HCT116 (cell line): ENCODE data around the gene BRICD5. TPM values are rescaled to one million over a fixed set of nuclear protein-coding genes. Genes with fewer than 3 reads are reported as not detected.

Experiments
- ATAC-seq: fragments of 200-7000 bp; cut with Tn5 transposase; 2 replicates; pipeline ENCODE4 v1.9.1; 2020; ENCODE audit warnings: mild to moderate bottlenecking, moderate library complexity
- BruUV-seq: library from RNA; stranded (reverse); fragments of 400-500 nt; replicated peaks from 2 replicates; lab custom pipeline; 2021; lab: Mats Ljungman, UMichigan
- CTCF ChIA-PET: fragments of 300-600 bp; sonication (Branson Sonifier 250); formaldehyde crosslinking; loops from one replicate; lab custom pipeline; 2021; ENCODE audit warnings: antibody characterized with exemption; lab: Charles Lee
- POLR2A ChIA-PET: fragments of 300-600, 350-600 bp; sonication (Branson Sonifier 250); formaldehyde crosslinking; loops from one replicate; lab custom pipeline; 2021; ENCODE audit warnings: antibody characterized with exemption; lab: Charles Lee
- RAD21 ChIA-PET, 2 experiments: fragments of 300-600 bp; sonication (Branson Sonifier 250); formaldehyde crosslinking; loops; one replicate each; lab custom pipeline; 2023; ENCODE audit warnings: low total read pairs in 2 of 2; ENCODE audit not compliant: uncharacterized antibody in 2 of 2, unreplicated experiment in 2 of 2, low non-redundant PET in 1 of 2; lab: Charles Lee
- DNase-seq: peaks from one replicate; pipeline ENCODE4 v3.0.0-alpha.2; 2010; ENCODE audit warnings: low read depth, low spot score
- H2AFZ ChIP-seq: fragments of 200-600 bp; shearing (Covaris generic), sonication (generic); 2 replicates; pipeline ENCODE4 v1.6.1; 2017; ENCODE audit warnings: low read depth, mixed run types, mixed read lengths, antibody characterized with exemption, low read length; ENCODE audit not compliant: poor library complexity, severe bottlenecking
- H3K27ac ChIP-seq: 2 replicates; pipeline ENCODE4 v1.5.1; 2012; ENCODE audit warnings: low read depth, low read length
- H3K27me3 ChIP-seq: fragments of 200-600 bp; sonication (generic); 2 replicates; pipeline ENCODE4 v1.6.1; 2016; ENCODE audit warnings: mixed run types, low read length, mixed read lengths; ENCODE audit not compliant: insufficient read depth
- H3K36me3 ChIP-seq, 2 experiments: fragments of 200-500 bp in 1 of 2; fragments of 200-600 bp in 1 of 2; sonication (Bioruptor generic) in 1 of 2; sonication (generic) in 1 of 2; 2 replicates each; pipeline versions ENCODE4 v1.5.1 to v1.6.1; 2014 to 2016; ENCODE audit warnings: low read length in 2 of 2, inconsistent platforms in 1 of 2, mixed read lengths in 1 of 2, mixed run types in 1 of 2; ENCODE audit not compliant: insufficient read depth in 2 of 2, control insufficient read depth in 1 of 2
- H3K4me1 ChIP-seq, 2 experiments: fragments of 200-600 bp in 1 of 2; sonication (generic) in 1 of 2; 2 replicates each; pipeline versions ENCODE4 v1.5.1 to v1.6.1; 2012 to 2017; ENCODE audit warnings: low read length in 2 of 2, inconsistent platforms in 1 of 2, mild to moderate bottlenecking in 1 of 2, mixed read lengths in 1 of 2, mixed run types in 1 of 2, moderate library complexity in 1 of 2; ENCODE audit not compliant: insufficient read depth in 2 of 2, control insufficient read depth in 1 of 2
- H3K4me2 ChIP-seq: fragments of 200-600 bp; sonication (generic); 2 replicates; pipeline ENCODE4 v1.6.1; 2017; ENCODE audit warnings: mixed run types, low read length, mixed read lengths
- H3K4me3 ChIP-seq, 2 experiments: fragments of 200-600 bp in 1 of 2; sonication (generic) in 1 of 2; replicated peaks in 1 of 2; 2 replicates each; pipeline ENCODE4 v1.5.1; 2011 to 2016; ENCODE audit warnings: low read length in 2 of 2, control low read depth in 1 of 2, low read depth in 1 of 2, mild to moderate bottlenecking in 1 of 2, mixed read lengths in 1 of 2, mixed run types in 1 of 2
- H3K79me2 ChIP-seq: fragments of 200-600 bp; sonication (generic); 2 replicates; pipeline ENCODE4 v1.6.1; 2017; ENCODE audit warnings: mild to moderate bottlenecking, mixed run types, low read length, moderate library complexity, mixed read lengths; ENCODE audit not compliant: insufficient read depth
- H3K9ac ChIP-seq: fragments of 200-600 bp; sonication (generic); 2 replicates; pipeline ENCODE4 v1.6.1; 2016; ENCODE audit warnings: low read length, mixed read lengths
- H3K9me2 ChIP-seq: fragments of 200-600 bp; sonication (generic), shearing (Covaris generic); 2 replicates; pipeline ENCODE4 v1.6.1; 2017; ENCODE audit warnings: mixed run types, mild to moderate bottlenecking, moderate library complexity; ENCODE audit not compliant: insufficient read depth
- H3K9me3 ChIP-seq, 2 experiments: fragments of 200-500 bp in 1 of 2; fragments of 200-600 bp in 1 of 2; sonication (Bioruptor generic) in 1 of 2; sonication (generic) in 1 of 2; 2 replicates each; pipeline ENCODE4 v1.6.1; 2014 to 2017; ENCODE audit warnings: low read length in 2 of 2, mixed read lengths in 2 of 2, inconsistent platforms in 1 of 2, low read depth in 1 of 2, mild to moderate bottlenecking in 1 of 2, mixed run types in 1 of 2, moderate library complexity in 1 of 2; ENCODE audit not compliant: control insufficient read depth in 1 of 2, insufficient read depth in 1 of 2
- H4K20me1 ChIP-seq: fragments of 200-600 bp; sonication (generic), shearing (Covaris generic); 2 replicates; pipeline ENCODE4 v1.6.1; 2017; ENCODE audit warnings: mixed run types, mild to moderate bottlenecking, moderate library complexity; ENCODE audit not compliant: insufficient read depth
- ATF3 ChIP-seq: IDR thresholded peaks from 2 replicates; pipeline ENCODE4 v1.6.1; 2012
- CBX3 ChIP-seq: IDR thresholded peaks from 2 replicates; pipeline ENCODE4 v1.6.1; 2012; ENCODE audit warnings: low read depth
- CEBPB ChIP-seq: IDR thresholded peaks from 2 replicates; pipeline ENCODE4 v1.6.1; 2012; ENCODE audit warnings: low read depth
- CTCF ChIP-seq, 3 experiments: fragments of 200-600 bp in 1 of 3; sonication (generic) in 1 of 3; IDR thresholded peaks in 2 of 3; conservative IDR thresholded peaks in 1 of 3; 2 replicates each; pipeline ENCODE4 v1.5.1; 2012 to 2017; ENCODE audit warnings: low read depth in 2 of 3, low read length in 2 of 3, antibody characterized with exemption in 1 of 3, borderline replicate concordance in 1 of 3, control low read depth in 1 of 3, mild to moderate bottlenecking in 1 of 3, mixed read lengths in 1 of 3, mixed run types in 1 of 3, moderate library complexity in 1 of 3; ENCODE audit not compliant: insufficient read depth in 1 of 3
- EZH2 ChIP-seq: fragments of 200-600 bp; sonication (generic); IDR thresholded peaks from 2 replicates; pipeline ENCODE4 v1.6.1; 2017; ENCODE audit warnings: antibody characterized with exemption, mixed run types
- FOSL1 ChIP-seq: IDR thresholded peaks from 2 replicates; pipeline ENCODE4 v1.6.1; 2012; ENCODE audit warnings: low read depth
- JUND ChIP-seq: IDR thresholded peaks from 2 replicates; pipeline ENCODE4 v1.6.1; 2012
- MAX ChIP-seq: IDR thresholded peaks from 2 replicates; pipeline ENCODE4 v1.6.1; 2012
- POLR2A ChIP-seq: IDR thresholded peaks from 2 replicates; pipeline ENCODE4 v1.7.0; 2011; ENCODE audit warnings: borderline replicate concordance; ENCODE audit not compliant: insufficient read depth, insufficient read length; ENCODE audit errors: extremely low read depth
- POLR2AphosphoS5 ChIP-seq: IDR thresholded peaks from 2 replicates; pipeline ENCODE4 v1.6.1; 2011; ENCODE audit warnings: mild to moderate bottlenecking, low read depth, low read length, moderate library complexity
- REST ChIP-seq: IDR thresholded peaks from 2 replicates; pipeline ENCODE4 v1.6.1; 2012; ENCODE audit warnings: low read depth
- SP1 ChIP-seq: IDR thresholded peaks from 2 replicates; pipeline ENCODE4 v1.6.1; 2012; ENCODE audit warnings: low read depth
- SRF ChIP-seq: IDR thresholded peaks from 2 replicates; pipeline ENCODE4 v1.6.1; 2012; ENCODE audit warnings: low read depth
- TCF7L2 ChIP-seq: IDR thresholded peaks from 2 replicates; pipeline ENCODE4 v1.7.0; 2011; ENCODE audit warnings: borderline replicate concordance, inconsistent platforms; ENCODE audit not compliant: insufficient read depth, insufficient read length; ENCODE audit errors: extremely low read depth
- YY1 ChIP-seq: IDR thresholded peaks from 2 replicates; pipeline ENCODE4 v1.6.1; 2011; ENCODE audit warnings: low read length, low read depth, moderate library complexity, mild to moderate bottlenecking; ENCODE audit not compliant: insufficient replicate concordance; ENCODE audit errors: extremely low read depth
- ZFX ChIP-seq: fragments of 450-650 bp; IDR thresholded peaks from 2 replicates; pipeline ENCODE4 v1.6.1; 2017
- intact Hi-C: fragments of 100-400 bp; cut with micrococcal nuclease; formaldehyde crosslinking; loops from 2 replicates; pipeline ENCODE4 v1.10.0; 2022
- total RNA-seq: library from RNA; stranded (reverse); gene quantifications from one replicate; pipeline ENCODE4 v1.2.1, GENCODE V29; 2021; ENCODE audit not compliant: unreplicated experiment

The BRICD5 gene
- total RNA-seq, 1 experiment from 2014 or later, result 9.8 TPM

- H3K9me3 ChIP-seq, result no peaks in the 10 kb centered on the region
- POLR2A ChIA-PET, result no interaction called here
- no peaks in the 10 kb centered on the region for H3K4me1 ChIP-seq
- no peak overlapping the region for H3K9ac ChIP-seq
- no peaks in the 10 kb centered on the region for H3K36me3 ChIP-seq
- no peaks in the 10 kb centered on the region for H3K79me2 ChIP-seq
- TF ChIP-seq MAX (no peak), POLR2AphosphoS5 (no peak), POLR2A (no peak), SRF (no peak), TCF7L2 (no peak), YY1 (no peak), SP1 (no peak), JUND (no peak), FOSL1 (no peak), EZH2 (no peak)
- CTCF ChIA-PET, result no interaction called here
- ATAC-seq (no peak), DNase-seq (no peak)
- no TSS peak for BruUV-seq
- H3K9me2 ChIP-seq, result no peaks in the 10 kb centered on the region
- H3K4me3 ChIP-seq, result no peak overlapping the region
- H2AFZ ChIP-seq, result no peak overlapping the region
- intact Hi-C loops, result no loop called here
- no peak overlapping the region for H3K4me2 ChIP-seq
- H4K20me1 ChIP-seq, result no peaks in the 10 kb centered on the region
- H3K27ac ChIP-seq, result no peak overlapping the region
- no peaks in the 10 kb centered on the region for H3K27me3 ChIP-seq
- RAD21 ChIA-PET, result no interaction called here
Observed at GRCh38 chr16:2186505-2186904, 24.2 kb downstream of the BRICD5 start.

- no peaks in the 10 kb centered on the region for H3K9me3 ChIP-seq
- CTCF ChIA-PET, result no interaction called here
- no peaks in the 10 kb centered on the region for H4K20me1 ChIP-seq
- ATAC-seq (no peak), DNase-seq (no peak)
- H2AFZ ChIP-seq, result no peak overlapping the region
- no peak overlapping the region for H3K27ac ChIP-seq
- H3K4me2 ChIP-seq, result no peak overlapping the region
- no peaks in the 10 kb centered on the region for H3K4me1 ChIP-seq
- no peak overlapping the region for H3K9ac ChIP-seq
- POLR2A ChIA-PET, result no interaction called here
- no peaks in the 10 kb centered on the region for H3K27me3 ChIP-seq
- no peaks in the 10 kb centered on the region for H3K9me2 ChIP-seq
- H3K36me3 ChIP-seq, result no peaks in the 10 kb centered on the region
- H3K79me2 ChIP-seq, result no peaks in the 10 kb centered on the region
- H3K4me3 ChIP-seq, result no peak overlapping the region
- intact Hi-C loops, result no loop called here
- RAD21 ChIA-PET, result no interaction called here
- no TSS peak for BruUV-seq
- TF ChIP-seq ATF3 (no peak), CBX3 (no peak), REST (no peak), CEBPB (no peak), ZFX (no peak), FOSL1 (no peak), SRF (no peak), POLR2A (no peak), SP1 (no peak), CTCF (IDR thresholded peaks at IDR 0.05 in 2 of 3, conservative IDR thresholded peaks at IDR 0.05 in 1 of 3; ENCODE audit: borderline replicate concordance in 1 of 3, insufficient read depth in 1 of 3, low read depth in 2 of 3, low read length in 2 of 3) (no peak), TCF7L2 (no peak)
Observed at GRCh38 chr16:2186064-2186463, 24.6 kb downstream of the BRICD5 start.
